HL-60/S4 treated with phorbol 12-myristate 13-acetate at 8.2 ng/mL for 4 days and 3 days (cell line): ENCODE results near the gene CEBPZ.
"Not testable (repeated sequence)": the region's sequence is repeated elsewhere in the genome, so short reads cannot be mapped to it uniquely, and the experiment has no call there.

ENCODE experiments used
- in situ Hi-C: fragments of 300-500 bp; cut with MboI; formaldehyde crosslinking; loops from 2 replicates; pipeline ENCODE4 v1.15.0; 2022; ENCODE audit warnings: low sequenced_read_pairs

Gene CEBPZ

GRCh38 chr2:37231241-37232130 lies at the start of gene CEBPZ, which contains the start of gene NDUFAF7:
Gene CEBPZ (minus strand): TSS chr2:37231596. CDS start chr2:37231567, 29 bp downstream.
Gene NDUFAF7 (plus strand): TSS chr2:37231658. CDS start chr2:37231706, 48 bp downstream.
- in situ Hi-C loops, result no loop called here

- in situ Hi-C loops, result no loop called here
Observed at GRCh38 chr2:37276291-37276690, 44.9 kb upstream of the CEBPZ start.

- in situ Hi-C loops, result no loop called here
Observed at GRCh38 chr2:37274359-37274965, 43.1 kb upstream of the CEBPZ start.

GRCh38 chr2:37271376-37272067 lies 40.1 kb upstream of the CEBPZ start:
- in situ Hi-C loops, result no loop called here

- in situ Hi-C loops, result no loop called here
Observed at GRCh38 chr2:37268111-37268510, 36.7 kb upstream of the CEBPZ start.

GRCh38 chr2:37267685-37268084 lies 36.3 kb upstream of the CEBPZ start:
- in situ Hi-C loops, result no loop called here

GRCh38 chr2:37263839-37264238 lies 32.4 kb upstream of the CEBPZ start:
- in situ Hi-C loops, result no loop called here

- in situ Hi-C loops, result no loop called here
Observed at GRCh38 chr2:37262522-37262921, 31.1 kb upstream of the CEBPZ start.

GRCh38 chr2:37250869-37251740 lies 19.7 kb upstream of the CEBPZ start:
- in situ Hi-C loops, result no loop called here

GRCh38 chr2:37246205-37246604 lies 14.8 kb upstream of the CEBPZ start:
- in situ Hi-C loops, result no loop called here

GRCh38 chr2:37244755-37245154 lies 13.4 kb upstream of the CEBPZ start:
- in situ Hi-C loops, result no loop called here

- in situ Hi-C loops, result no loop called here
Observed at GRCh38 chr2:37244017-37244416, 12.6 kb upstream of the CEBPZ start.

GRCh38 chr2:37243435-37243834 lies 12.0 kb upstream of the CEBPZ start:
- in situ Hi-C loops, result no loop called here

- in situ Hi-C loops, result no loop called here
Observed at GRCh38 chr2:37232131-37232933, 936 bp upstream of the CEBPZ start.

GRCh38 chr2:37230581-37230980 lies 815 bp downstream of the CEBPZ start:
- in situ Hi-C loops, result no loop called here

GRCh38 chr2:37228788-37229187 lies 2.6 kb downstream of the CEBPZ start:
- in situ Hi-C loops, result no loop called here

GRCh38 chr2:37226863-37227262 lies 4.5 kb downstream of the CEBPZ start:
- in situ Hi-C loops, result no loop called here

- in situ Hi-C loops, result not testable (repeated sequence)
Observed at GRCh38 chr2:37225129-37225528, 6.3 kb downstream of the CEBPZ start.

GRCh38 chr2:37224063-37224462 lies 7.3 kb downstream of the CEBPZ start:
- in situ Hi-C loops, result no loop called here

- in situ Hi-C loops, result no loop called here
Observed at GRCh38 chr2:37223131-37223530, 8.3 kb downstream of the CEBPZ start.
